Hepatocyte (in vitro differentiated cells): ENCODE results near the gene PRKAA1.

Experiments used
- EZH2 ChIP-seq: fragments of 200-600 bp; sonication (generic); IDR thresholded peaks from 2 replicates; pipeline ENCODE4 v1.6.1; 2016; ENCODE audit warnings: antibody characterized with exemption, mild to moderate bottlenecking, borderline replicate concordance
- EZH2phosphoT487 ChIP-seq: fragments of 200-600 bp; sonication (generic); IDR thresholded peaks from one replicate; pipeline ENCODE4 v1.6.1; 2018; ENCODE audit warnings: antibody characterized with exemption, mild to moderate bottlenecking, low read depth, moderate library complexity; ENCODE audit not compliant: unreplicated experiment, severe bottlenecking

- no peak for TF ChIP-seq EZH2
- TF ChIP-seq EZH2phosphoT487, result no peak
Observed at GRCh38 chr5:40784916-40785315, 13.3 kb downstream of the PRKAA1 start.
